A549 (cell line): ENCODE measurements around the gene CTTN.

Experiments used
- CHD2 ChIP-seq: fragments of 150-350 bp; IDR thresholded peaks from 2 replicates; pipeline ENCODE4 v1.6.1; 2014; ENCODE audit warnings: low read length; ENCODE audit not compliant: partially characterized antibody
- CHD4 ChIP-seq: fragments of 200-600 bp; sonication (generic); IDR thresholded peaks from 2 replicates; pipeline ENCODE4 v1.6.1; 2016; ENCODE audit warnings: antibody characterized with exemption, mild to moderate bottlenecking, borderline replicate concordance
- EP300 ChIP-seq, 2 experiments: fragments of >200 bp; sonication (Bioruptor Twin); formaldehyde crosslinking; IDR thresholded peaks; 2 replicates in 1 of 2; 3 replicates in 1 of 2; pipeline ENCODE4 v1.6.1; 2016 to 2017
- HDAC2 ChIP-seq: fragments of 200-600 bp; sonication (generic); IDR thresholded peaks from 2 replicates; pipeline ENCODE4 v1.6.1; 2016
- JUN ChIP-seq, 2 experiments: fragments of >200 bp; sonication (Bioruptor Twin); formaldehyde crosslinking; IDR thresholded peaks; 2 replicates in 1 of 2; 3 replicates in 1 of 2; pipeline ENCODE4 v1.6.1; 2016 to 2017
- MAFK ChIP-seq: fragments of 450-650 bp; IDR thresholded peaks from 2 replicates; pipeline ENCODE4 v1.6.1; 2014; ENCODE audit not compliant: partially characterized antibody
- POLR2A ChIP-seq: IDR thresholded peaks from 2 replicates; pipeline ENCODE4 v1.6.1; 2012; ENCODE audit warnings: mild to moderate bottlenecking, low read length
- RAD21 ChIP-seq, 2 experiments: fragments of >200 bp in 1 of 2; sonication (Bioruptor Twin) in 1 of 2; formaldehyde crosslinking in 1 of 2; IDR thresholded peaks in 1 of 2; conservative IDR thresholded peaks in 1 of 2; 2 replicates in 1 of 2; 3 replicates in 1 of 2; pipeline ENCODE4 v1.6.1; 2012 to 2018; ENCODE audit warnings: inconsistent platforms in 1 of 2
- RFX5 ChIP-seq: fragments of 450-650 bp; IDR thresholded peaks from 2 replicates; pipeline ENCODE4 v1.7.1; 2014; ENCODE audit warnings: antibody characterized with exemption, mild to moderate bottlenecking, moderate library complexity
- SMC3 ChIP-seq: fragments of >200 bp; sonication (Bioruptor Twin); formaldehyde crosslinking; IDR thresholded peaks from 3 replicates; pipeline ENCODE4 v1.6.1; 2018; ENCODE audit warnings: inconsistent platforms
- TF ChIP-seq, protein P1 (sequence below): IDR thresholded peaks from 2 replicates; pipeline ENCODE4 v1.6.1; 2012

DNA sequence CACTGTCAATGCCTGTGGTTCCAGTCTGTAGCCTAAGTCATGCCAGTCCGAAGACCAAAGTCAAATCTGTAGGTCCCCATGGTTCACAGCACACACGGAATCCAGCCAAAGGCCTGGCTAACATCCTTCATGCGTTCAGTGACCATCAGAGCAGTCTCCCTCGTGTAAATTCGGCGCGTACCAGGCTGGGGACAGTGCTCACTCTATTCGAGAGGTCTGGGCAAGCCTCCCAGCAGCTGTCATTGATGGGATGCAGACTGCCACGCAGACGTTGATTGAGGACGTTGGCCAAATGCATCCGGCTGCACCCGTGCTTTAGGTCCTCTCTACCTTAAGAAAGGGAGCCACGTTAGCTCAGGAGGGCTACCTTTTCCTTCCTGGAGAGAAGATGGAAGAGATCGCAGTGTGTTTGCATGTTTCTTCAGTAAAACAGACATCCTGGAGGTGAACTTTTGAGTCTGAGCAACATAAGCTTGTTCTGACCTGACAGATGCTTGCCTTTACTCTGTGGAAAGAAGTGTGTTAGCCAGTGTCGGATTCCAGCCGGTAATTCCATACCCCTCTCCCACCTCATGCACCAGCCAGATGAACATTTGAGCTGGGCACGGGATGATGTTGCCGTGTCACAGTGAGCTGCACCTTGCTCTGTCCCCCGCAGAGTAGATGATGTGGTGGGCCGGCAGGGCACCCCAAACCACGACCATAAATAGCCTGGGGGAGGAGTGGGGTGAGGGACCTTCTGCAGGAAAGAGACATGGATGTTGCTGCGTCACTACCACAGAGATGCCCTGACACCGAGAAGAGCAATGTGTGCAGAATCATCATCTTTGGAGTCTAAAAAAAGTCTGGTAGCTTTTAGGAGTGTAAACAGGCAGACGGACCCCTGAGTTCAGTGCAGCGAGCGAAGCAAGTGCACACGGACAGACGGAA is 12.2 kb downstream of the CTTN start:
- no peak for TF ChIP-seq EP300 (IDR thresholded peaks at IDR 0.05)
- no peak for TF ChIP-seq POLR2A
- TF ChIP-seq, protein P1, sequence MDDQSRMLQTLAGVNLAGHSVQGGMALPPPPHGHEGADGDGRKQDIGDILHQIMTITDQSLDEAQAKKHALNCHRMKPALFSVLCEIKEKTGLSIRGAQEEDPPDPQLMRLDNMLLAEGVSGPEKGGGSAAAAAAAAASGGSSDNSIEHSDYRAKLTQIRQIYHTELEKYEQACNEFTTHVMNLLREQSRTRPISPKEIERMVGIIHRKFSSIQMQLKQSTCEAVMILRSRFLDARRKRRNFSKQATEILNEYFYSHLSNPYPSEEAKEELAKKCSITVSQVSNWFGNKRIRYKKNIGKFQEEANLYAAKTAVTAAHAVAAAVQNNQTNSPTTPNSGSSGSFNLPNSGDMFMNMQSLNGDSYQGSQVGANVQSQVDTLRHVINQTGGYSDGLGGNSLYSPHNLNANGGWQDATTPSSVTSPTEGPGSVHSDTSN: no peak
- TF ChIP-seq HDAC2: no peak
- no peak for TF ChIP-seq CHD2
- TF ChIP-seq JUN (IDR thresholded peaks at IDR 0.05): no peak
- TF ChIP-seq CHD4: no peak
- no peak for TF ChIP-seq SMC3
- no peak for TF ChIP-seq MAFK
- no peak for TF ChIP-seq RAD21 (conservative IDR thresholded peaks at IDR 0.05 in 1 of 2, IDR thresholded peaks at IDR 0.05 in 1 of 2)
- TF ChIP-seq RFX5: no peak
